GM10266 (cell line): ENCODE results near the gene ZNF618.

ENCODE experiments used
- DNase-seq: peaks from one replicate; pipeline ENCODE4 v3.0.0; 2012; ENCODE audit errors: extremely low spot score
- CTCF ChIP-seq: IDR thresholded peaks from 2 replicates; pipeline ENCODE4 v1.5.1; 2012; ENCODE audit warnings: mild to moderate bottlenecking, low read depth; ENCODE audit not compliant: control insufficient read depth, insufficient read depth; ENCODE audit errors: missing control alignments

The ZNF618 gene

DNA sequence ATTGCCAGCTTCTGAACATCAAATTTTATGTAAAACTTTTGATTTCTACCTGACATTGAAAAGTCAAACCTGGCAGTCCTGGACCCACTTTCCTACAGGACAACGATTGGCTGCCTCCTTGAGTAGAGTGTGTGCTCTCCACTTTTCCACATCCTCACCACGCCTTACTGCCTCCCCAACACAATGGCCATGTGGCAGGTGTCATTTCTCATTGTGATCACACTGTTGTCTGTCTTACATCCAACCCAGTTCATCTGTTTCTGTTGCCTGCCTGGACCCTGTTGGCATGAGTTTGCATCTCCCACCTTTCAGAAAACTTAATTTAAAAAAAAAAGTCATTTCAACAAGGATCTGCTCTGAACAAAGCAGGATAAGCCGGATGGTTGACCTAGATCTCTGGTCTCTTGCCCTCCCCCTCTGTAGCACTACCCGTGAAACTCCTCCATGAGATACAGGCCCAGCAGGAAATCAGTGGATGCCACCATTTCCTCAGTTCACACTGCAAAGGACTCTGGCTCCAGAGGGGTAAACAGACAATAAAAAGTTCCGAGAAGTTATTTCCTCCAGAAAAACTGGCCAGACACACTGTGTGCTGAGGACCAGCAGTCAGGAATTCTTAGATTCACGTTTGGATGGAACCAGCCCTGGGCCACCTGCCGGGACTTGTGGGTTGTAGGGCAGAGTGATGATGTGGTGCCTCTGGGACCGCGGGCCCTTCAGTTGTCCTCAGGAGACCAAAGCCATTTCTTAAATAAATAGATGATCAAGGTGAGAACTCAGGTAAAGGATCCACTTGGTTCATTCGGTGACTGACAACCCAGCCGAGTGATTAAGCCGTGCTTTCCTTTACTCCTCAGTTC lies 153.4 kb downstream of the ZNF618 start:
- DNase-seq: no peak
- no peak for TF ChIP-seq CTCF

- DNase-seq: no peak
- no peak for TF ChIP-seq CTCF
Measured at GRCh38 chr9:114030364-114030763, 154.3 kb downstream of the ZNF618 start.

GRCh38 chr9:114031037-114031630 lies 155.0 kb downstream of the ZNF618 start:
- no peak for TF ChIP-seq CTCF
- DNase-seq: no peak

DNA sequence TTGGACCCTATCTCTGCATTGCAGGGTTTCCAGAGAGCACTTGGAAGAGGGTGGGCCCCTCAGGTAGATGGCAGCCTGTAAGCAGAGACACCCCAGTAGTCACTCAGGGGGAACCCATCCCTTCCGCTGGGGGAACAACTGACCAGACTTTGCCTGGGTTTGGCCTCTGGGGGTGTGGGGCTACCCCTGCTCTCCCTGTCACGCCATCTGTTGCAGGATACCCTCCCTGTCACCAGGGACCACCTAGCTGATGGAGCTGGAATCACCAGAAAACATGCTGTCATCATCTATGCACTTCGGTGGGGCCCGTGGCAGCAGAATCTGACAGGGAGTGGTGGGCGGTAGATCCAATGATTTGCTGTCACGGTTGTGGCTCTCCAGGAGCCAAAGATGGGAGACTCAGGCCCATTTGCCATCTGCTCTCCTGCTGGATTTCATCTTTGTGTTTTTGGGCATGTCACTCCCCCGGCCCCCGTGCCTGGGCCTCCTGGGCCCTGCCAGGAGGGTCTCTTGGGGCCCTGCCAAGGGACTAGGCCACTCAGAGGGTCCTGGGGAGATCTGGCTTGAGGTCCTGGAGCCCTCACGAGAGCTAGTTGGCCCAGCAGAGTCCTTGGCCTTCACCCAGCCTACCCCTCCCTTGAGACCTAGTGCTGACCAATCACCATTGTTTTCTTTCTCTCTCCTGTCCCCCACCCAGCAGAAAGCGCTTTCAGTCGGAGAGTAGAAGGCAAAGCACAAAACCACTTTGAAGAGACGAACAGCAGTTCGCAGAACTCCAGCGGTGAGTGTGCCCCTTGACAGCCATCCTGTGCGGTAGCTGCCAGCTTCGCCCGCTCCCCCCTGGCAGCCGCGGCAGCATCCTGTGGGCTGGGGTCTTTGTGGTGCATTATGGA lies 156.1 kb downstream of the ZNF618 start:
- TF ChIP-seq CTCF: no peak
- no peak for DNase-seq

GRCh38 chr9:114033397-114034103 lies 157.4 kb downstream of the ZNF618 start:
- peak; percentile 38 for TF ChIP-seq CTCF
- DNase-seq: no peak

- no peak for DNase-seq
- no peak for TF ChIP-seq CTCF
Measured at GRCh38 chr9:114034196-114034595, 158.1 kb downstream of the ZNF618 start.
